Subcutaneous adipose tissue (tissue), 4 donors: ENCODE measurements around the gene GATA1. TPM values are rescaled to one million over a fixed set of nuclear protein-coding genes. Genes with fewer than 3 reads are reported as not detected.

ENCODE experiments used
- CTCF ChIP-seq: fragments of 450-650 bp; IDR thresholded peaks from one replicate; pipeline ENCODE4 v1.5.1; 2016; ENCODE audit warnings: low read depth, mild to moderate bottlenecking, control low read depth, antibody characterized with exemption, moderate library complexity
- total RNA-seq, 4 donors: library from RNA; depleted of rRNA; stranded (reverse); fragments of >200 nt; gene quantifications; one replicate each; pipeline ENCODE4 v1.1.0, GENCODE V29; 2016

The GATA1 gene
- under 1 TPM in 2 of 4 donors, not detected in 2; 0.34 to 0.44 TPM for total RNA-seq

- TF ChIP-seq CTCF = no peak
Observed at GRCh38 chrX:48786341-48786800, at the start of gene GATA1. Gene GATA1, plus strand, starts transcription at chrX:48786590. Its CDS starts 4,520 bp downstream, at chrX:48791110.

DNA sequence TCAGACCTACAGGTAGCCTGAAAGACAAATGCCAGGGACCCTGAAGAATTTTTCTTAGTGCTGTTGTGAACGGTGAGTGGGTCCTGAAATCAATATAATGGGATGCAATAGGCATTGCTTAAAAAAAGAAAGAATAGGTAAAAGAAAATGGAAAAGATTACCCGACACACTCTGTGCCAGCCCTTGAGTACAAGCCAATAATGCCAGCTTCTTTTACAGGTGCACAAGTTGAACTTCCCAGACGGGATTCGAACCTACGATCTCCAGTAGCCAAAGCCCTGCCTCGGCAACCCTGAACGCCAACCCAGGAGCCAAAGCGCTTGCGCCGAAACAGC lies 49.5 kb upstream of the GATA1 start:
- TF ChIP-seq CTCF = no peak

GRCh38 chrX:48737213-48737938 lies 49.0 kb upstream of the GATA1 start:
- no peak for TF ChIP-seq CTCF

DNA sequence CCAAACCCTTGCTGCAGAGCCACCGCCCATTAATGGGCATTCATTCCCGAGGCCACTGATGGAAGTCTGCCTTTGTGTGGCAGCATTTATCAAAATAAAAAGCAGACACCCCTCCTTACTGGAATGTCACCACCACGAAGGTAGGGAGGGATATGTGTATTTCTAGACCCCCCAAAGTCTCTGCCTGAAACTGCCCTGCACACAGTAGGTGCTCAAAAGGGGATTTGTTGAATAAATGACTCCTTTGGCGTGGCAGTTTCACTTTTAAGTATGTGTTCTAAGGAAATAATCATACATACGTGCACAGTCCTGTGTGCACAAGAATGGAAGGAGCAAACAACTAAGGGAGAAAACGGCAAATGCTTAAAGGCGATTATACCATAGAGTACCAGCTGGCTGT lies 48.5 kb upstream of the GATA1 start:
- TF ChIP-seq CTCF = no peak

GRCh38 chrX:48741834-48742233 lies 44.6 kb upstream of the GATA1 start:
- no peak for TF ChIP-seq CTCF

GRCh38 chrX:48745222-48745621 lies 41.2 kb upstream of the GATA1 start:
- TF ChIP-seq CTCF = no peak

- no peak for TF ChIP-seq CTCF
Observed at GRCh38 chrX:48747415-48748016, 38.9 kb upstream of the GATA1 start.
